Kidney epithelial cell (primary cell): ENCODE data around the gene CARS1. TPM values are rescaled to one million over a fixed set of nuclear protein-coding genes. Genes with fewer than 3 reads are reported as not detected.

Experiments
- DNase-seq: peaks from one replicate; pipeline ENCODE4 v3.0.0-alpha.2; 2010; ENCODE audit warnings: low read depth
- H3K27me3 ChIP-seq: 2 replicates; pipeline ENCODE4 v1.6.0; 2011; ENCODE audit warnings: low read length; ENCODE audit not compliant: control insufficient read depth, insufficient read depth
- H3K36me3 ChIP-seq: 2 replicates; pipeline ENCODE4 v1.5.1; 2011; ENCODE audit warnings: low read length; ENCODE audit not compliant: control insufficient read depth, insufficient read depth
- H3K4me3 ChIP-seq: 2 replicates; pipeline ENCODE4 v1.5.1; 2011; ENCODE audit warnings: low read depth, mild to moderate bottlenecking, control low read depth, low read length
- CTCF ChIP-seq: IDR thresholded peaks from 2 replicates; pipeline ENCODE4 v1.5.1; 2011; ENCODE audit warnings: mild to moderate bottlenecking, moderate library complexity, low read length, control low read depth, inconsistent platforms; ENCODE audit not compliant: insufficient read depth, poor library complexity, severe bottlenecking
- total RNA-seq: library from RNA; depleted of rRNA; stranded (reverse); fragments of >200 nt; gene quantifications from 2 replicates; pipeline ENCODE4 v1.2.3, GENCODE V29; 2015

The CARS1 gene
- total RNA-seq, 1 donor from 2014 or later, result 98.3 TPM

- no peak for DNase-seq
- peaks cover 3% of the 10 kb centered on the region for H3K36me3 ChIP-seq
- TF ChIP-seq CTCF, result no peak
- no peaks in the 10 kb centered on the region for H3K27me3 ChIP-seq
- H3K4me3 ChIP-seq, result no peak overlapping the region
Measured at GRCh38 chr11:3044915-3045314, 12.3 kb downstream of the CARS1 start.

GRCh38 chr11:3044004-3044403 lies 13.2 kb downstream of the CARS1 start:
- DNase-seq, result no peak
- Histone ChIP-seq H3K27me3 (no peaks in the 10 kb centered on the region), H3K36me3 (peaks cover 3% of the 10 kb centered on the region), H3K4me3 (no peak overlapping the region)
- no peak for TF ChIP-seq CTCF

- no peak for TF ChIP-seq CTCF
- DNase-seq, result no peak
- Histone ChIP-seq H3K36me3 (peaks cover 3% of the 10 kb centered on the region), H3K27me3 (no peaks in the 10 kb centered on the region), H3K4me3 (no peak overlapping the region)
Measured at GRCh38 chr11:3043315-3043871, 13.8 kb downstream of the CARS1 start.

GRCh38 chr11:3042496-3043314 lies 14.5 kb downstream of the CARS1 start:
- TF ChIP-seq CTCF, result no peak
- no peaks in the 10 kb centered on the region for H3K27me3 ChIP-seq
- H3K4me3 ChIP-seq, result no peak overlapping the region
- peaks cover 5% of the 10 kb centered on the region for H3K36me3 ChIP-seq
- no peak for DNase-seq

- peaks cover 5% of the 10 kb centered on the region for H3K36me3 ChIP-seq
Measured at GRCh38 chr11:3041699-3042441, 15.4 kb downstream of the CARS1 start.

More at GRCh38 chr11:3041699-3042441, 15.4 kb downstream of the CARS1 start:
- Histone ChIP-seq H3K4me3 (no peak overlapping the region), H3K27me3 (no peaks in the 10 kb centered on the region)
- TF ChIP-seq CTCF, result no peak
- no peak for DNase-seq
